Spleen (tissue), 7 donors: ENCODE results near the gene SLC49A4.

Experiments
- CTCF ChIP-seq, 11 experiments: fragments of 200-600 bp in 7 of 11; fragments of 450-650 bp in 4 of 11; sonication (generic) in 4 of 11; IDR thresholded peaks in 8 of 11; conservative IDR thresholded peaks in 3 of 11; 1 replicate in 7 of 11; 2 replicates in 4 of 11; pipeline versions ENCODE4 v1.4.0 to v1.8.0; 2016 to 2021; ENCODE audit warnings: antibody characterized with exemption in 11 of 11, inconsistent platforms in 4 of 11, mild to moderate bottlenecking in 1 of 11
- POLR2A ChIP-seq, 3 donors: fragments of 450-650 bp; IDR thresholded peaks; one replicate each; pipeline ENCODE4 v1.5.1; 2017; ENCODE audit warnings: antibody characterized with exemption in 3 of 3, mild to moderate bottlenecking in 1 of 3
- donor health status: DM: no; HTN: no; CAD: no; lungs with moderate emphysema.
- donor health status: DM: no; HTN: no; CAD: no.
- donor health status: DM: no; HTN: no; CAD: no.

GRCh38 chr3:122824465-122825381, 29.9 kb downstream of the SLC49A4 start:
- no peak for TF ChIP-seq POLR2A (IDR thresholded peaks at IDR 0.05)
- TF ChIP-seq CTCF (IDR thresholded peaks at IDR 0.05 in 8 of 11, conservative IDR thresholded peaks at IDR 0.05 in 3 of 11): no peak
